Tibial artery (tissue), 4 donors: ENCODE data around the gene CDH4.

Experiments
- DNase-seq, 2 donors: peaks; one replicate each; pipeline ENCODE4 v3.0.0-alpha.2; 2019
- H3K27ac ChIP-seq, 2 donors: fragments of 200-600 bp; sonication (generic) in 1 of 2; 1 replicate in 1 of 2; 2 replicates in 1 of 2; pipeline ENCODE4 v1.5.1; 2018 to 2019; ENCODE audit warnings: mild to moderate bottlenecking in 1 of 2
- H3K27me3 ChIP-seq, 2 donors: fragments of 200-600 bp; sonication (generic) in 1 of 2; one replicate each; pipeline versions ENCODE4 v1.5.1 to v1.6.0; 2016 to 2019
- H3K36me3 ChIP-seq, 3 donors: fragments of 200-600 bp; sonication (generic) in 2 of 3; one replicate each; pipeline ENCODE4 v1.5.1; 2016 to 2019; ENCODE audit warnings: mild to moderate bottlenecking in 2 of 3
- H3K4me1 ChIP-seq, 4 donors: fragments of 200-600 bp; sonication (generic) in 2 of 4; 1 replicate in 3 of 4; 2 replicates in 1 of 4; pipeline ENCODE4 v1.5.1; 2016 to 2019
- H3K4me3 ChIP-seq, 2 donors: fragments of 200-600 bp; sonication (generic) in 1 of 2; 1 replicate in 1 of 2; 2 replicates in 1 of 2; pipeline ENCODE4 v1.5.1; 2018 to 2019; ENCODE audit warnings: mild to moderate bottlenecking in 2 of 2
- H3K9me3 ChIP-seq, 3 donors: fragments of 200-600 bp; sonication (generic) in 1 of 3; one replicate each; pipeline ENCODE4 v1.5.1; 2016 to 2019
- intact Hi-C: fragments of 100-400 bp; cut with DNase I; formaldehyde crosslinking; loops from one replicate; pipeline ENCODE4 v1.15.0; 2023; ENCODE audit warnings: low total_unique reads
- TF ChIP-seq, protein P1 (sequence below), 2 experiments: fragments of 200-600 bp in 1 of 2; fragments of 450-650 bp in 1 of 2; IDR thresholded peaks; one replicate each; pipeline ENCODE4 v1.5.1; 2017 to 2019; ENCODE audit warnings: antibody characterized with exemption in 2 of 2, mild to moderate bottlenecking in 1 of 2, moderate library complexity in 1 of 2

CDH4 gene

DNA sequence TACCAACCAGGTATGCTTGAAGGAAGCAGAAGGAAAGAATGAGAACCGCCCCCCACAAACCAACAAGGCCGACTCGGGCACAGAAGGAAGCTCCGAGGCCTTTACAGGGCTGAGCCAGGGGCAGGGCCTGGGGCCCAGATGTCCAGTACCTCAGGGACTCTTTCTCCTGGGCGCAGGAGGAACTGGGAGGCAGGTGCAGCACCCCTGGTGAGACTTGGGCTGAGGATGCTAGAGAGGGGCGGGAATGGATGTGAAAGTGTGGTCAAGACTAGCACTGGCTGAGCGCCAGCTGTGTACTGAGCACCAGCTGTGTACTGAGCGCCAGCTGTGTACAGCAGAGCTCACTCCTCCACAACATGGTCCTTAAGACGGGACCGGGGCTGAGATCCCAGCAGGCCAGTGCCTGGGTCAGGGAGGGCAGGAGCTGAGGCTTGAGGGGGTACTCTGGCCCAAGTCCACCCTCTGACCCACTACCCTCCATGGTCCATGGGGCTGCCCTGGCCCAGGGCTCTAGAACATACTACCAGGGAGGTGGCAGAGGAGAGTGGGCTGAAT lies 444.2 kb downstream of the CDH4 start:
- DNase-seq: no peak

DNA sequence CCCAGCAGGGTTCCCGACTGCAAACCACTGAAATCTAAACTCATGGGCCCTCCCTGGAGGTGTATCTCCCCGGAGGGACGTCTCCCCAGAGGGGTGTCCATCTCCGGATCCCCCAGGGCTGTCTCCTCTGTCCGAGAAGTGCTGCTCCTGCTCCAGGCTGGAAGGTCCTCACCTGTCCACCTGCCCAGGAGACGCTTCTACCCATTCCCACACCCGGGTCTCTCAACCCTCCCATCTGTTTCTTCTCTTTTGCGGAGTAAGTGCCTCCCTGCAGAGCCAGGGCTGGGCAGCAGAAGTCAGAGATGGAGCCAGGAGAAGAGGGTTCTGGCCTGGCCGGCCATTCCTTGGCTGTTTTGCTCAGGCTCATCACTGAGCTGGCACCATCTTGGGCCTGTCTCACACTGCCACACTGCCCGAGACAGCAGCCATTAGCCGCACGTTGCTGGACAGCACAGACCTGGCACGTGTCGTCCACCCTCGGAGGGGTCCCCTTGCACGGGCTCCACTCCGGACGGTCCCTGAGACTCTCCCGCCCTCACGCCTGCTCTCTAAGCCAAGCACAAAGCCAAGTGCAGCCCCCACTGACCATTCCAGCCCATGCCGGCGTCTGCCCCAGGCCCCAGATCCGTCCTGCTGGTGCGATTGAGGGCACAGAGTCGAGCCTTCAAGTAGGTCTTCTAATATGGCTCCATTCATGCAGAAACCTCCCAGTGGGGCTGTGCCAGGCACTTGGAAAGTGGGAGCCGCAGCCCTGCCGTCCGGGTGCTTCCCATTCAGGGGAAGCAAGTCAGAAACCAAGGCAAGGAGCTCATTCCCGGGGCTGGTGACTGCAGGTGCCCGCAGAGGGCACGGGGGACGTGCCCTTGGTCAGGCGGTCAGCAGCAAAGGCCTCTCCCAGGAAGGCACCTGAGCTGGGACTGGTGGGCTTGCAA lies 445.9 kb downstream of the CDH4 start:
- no peak overlapping the region for H3K27ac ChIP-seq
- no peak for DNase-seq

More for the DNA sequence above, 444.2 kb downstream of the CDH4 start:
- no peak overlapping the region for H3K4me3 ChIP-seq
- no peaks in the 10 kb centered on the region for H3K4me1 ChIP-seq
- peaks cover 0 to 48% of the 10 kb centered on the region in 2 donors for H3K27me3 ChIP-seq
- H3K36me3 ChIP-seq: no peaks in the 10 kb centered on the region
- intact Hi-C loops: no loop called here
- peaks cover 0 to 4% (median 0%) of the 10 kb centered on the region in 3 donors for H3K9me3 ChIP-seq
- H3K27ac ChIP-seq: no peak overlapping the region
- TF ChIP-seq, protein P1, sequence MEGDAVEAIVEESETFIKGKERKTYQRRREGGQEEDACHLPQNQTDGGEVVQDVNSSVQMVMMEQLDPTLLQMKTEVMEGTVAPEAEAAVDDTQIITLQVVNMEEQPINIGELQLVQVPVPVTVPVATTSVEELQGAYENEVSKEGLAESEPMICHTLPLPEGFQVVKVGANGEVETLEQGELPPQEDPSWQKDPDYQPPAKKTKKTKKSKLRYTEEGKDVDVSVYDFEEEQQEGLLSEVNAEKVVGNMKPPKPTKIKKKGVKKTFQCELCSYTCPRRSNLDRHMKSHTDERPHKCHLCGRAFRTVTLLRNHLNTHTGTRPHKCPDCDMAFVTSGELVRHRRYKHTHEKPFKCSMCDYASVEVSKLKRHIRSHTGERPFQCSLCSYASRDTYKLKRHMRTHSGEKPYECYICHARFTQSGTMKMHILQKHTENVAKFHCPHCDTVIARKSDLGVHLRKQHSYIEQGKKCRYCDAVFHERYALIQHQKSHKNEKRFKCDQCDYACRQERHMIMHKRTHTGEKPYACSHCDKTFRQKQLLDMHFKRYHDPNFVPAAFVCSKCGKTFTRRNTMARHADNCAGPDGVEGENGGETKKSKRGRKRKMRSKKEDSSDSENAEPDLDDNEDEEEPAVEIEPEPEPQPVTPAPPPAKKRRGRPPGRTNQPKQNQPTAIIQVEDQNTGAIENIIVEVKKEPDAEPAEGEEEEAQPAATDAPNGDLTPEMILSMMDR (IDR thresholded peaks at IDR 0.05): no peak

DNA sequence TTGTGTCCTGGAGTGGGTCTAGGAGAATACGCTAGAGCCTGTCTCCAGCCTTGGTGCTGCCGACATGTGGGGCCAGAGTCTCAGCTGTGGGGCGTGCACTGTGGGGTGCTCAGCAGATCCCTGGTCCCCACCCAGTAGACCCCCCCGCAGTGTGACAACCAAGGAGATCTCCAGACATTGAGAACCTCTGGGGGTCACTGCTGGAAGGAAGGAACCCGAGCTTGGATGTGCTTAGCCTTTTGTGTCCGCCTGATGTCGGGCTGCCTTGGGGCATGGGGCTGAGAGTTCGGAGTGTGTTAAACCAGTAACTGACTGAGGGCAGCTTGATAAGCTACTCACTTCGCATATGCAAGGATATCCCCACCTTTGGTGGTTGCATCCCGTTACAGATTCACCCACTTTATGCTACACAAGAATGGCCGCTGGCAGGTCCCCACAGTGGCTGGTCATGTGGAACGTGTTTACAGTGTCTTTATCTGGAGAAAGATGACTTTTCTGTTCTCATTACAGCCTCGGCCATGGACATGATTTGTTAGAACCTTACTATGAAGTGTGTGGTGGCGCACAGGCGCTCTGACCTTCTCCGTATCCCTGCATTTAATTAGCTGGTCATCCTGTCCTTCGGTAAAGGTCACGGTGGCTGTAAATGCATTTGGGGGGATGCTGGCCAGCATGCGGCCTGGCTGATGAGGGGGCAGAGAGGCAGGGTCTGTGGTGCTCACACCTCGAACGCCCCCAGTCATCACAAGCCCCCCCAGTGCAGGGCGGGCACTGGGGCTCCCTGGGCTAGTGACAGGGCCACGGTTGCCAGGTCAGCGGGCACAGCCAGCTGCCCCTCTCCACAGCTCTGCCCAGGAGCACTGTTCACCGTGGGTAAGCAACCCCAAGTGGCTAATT lies 446.8 kb downstream of the CDH4 start:
- TF ChIP-seq, protein P1 (IDR thresholded peaks at IDR 0.05): no peak
- intact Hi-C loops: no loop called here
- no peak overlapping the region for H3K27ac ChIP-seq
- peaks cover 0 to 4% (median 0%) of the 10 kb centered on the region in 3 donors for H3K9me3 ChIP-seq
- no peak for DNase-seq
- H3K27me3 ChIP-seq: peaks cover 0 to 43% of the 10 kb centered on the region in 2 donors
- no peaks in the 10 kb centered on the region for H3K4me1 ChIP-seq
- no peaks in the 10 kb centered on the region for H3K36me3 ChIP-seq
- H3K4me3 ChIP-seq: no peak overlapping the region

More for the DNA sequence above, 445.9 kb downstream of the CDH4 start:
- Histone ChIP-seq H3K4me3 (no peak overlapping the region), H3K27me3 (peaks cover 0 to 48% of the 10 kb centered on the region in 2 donors), H3K4me1 (no peaks in the 10 kb centered on the region), H3K9me3 (peaks cover 0 to 4% (median 0%) of the 10 kb centered on the region in 3 donors), H3K36me3 (no peaks in the 10 kb centered on the region)
- intact Hi-C loops: no loop called here
- TF ChIP-seq, protein P1 (IDR thresholded peaks at IDR 0.05): no peak

DNA sequence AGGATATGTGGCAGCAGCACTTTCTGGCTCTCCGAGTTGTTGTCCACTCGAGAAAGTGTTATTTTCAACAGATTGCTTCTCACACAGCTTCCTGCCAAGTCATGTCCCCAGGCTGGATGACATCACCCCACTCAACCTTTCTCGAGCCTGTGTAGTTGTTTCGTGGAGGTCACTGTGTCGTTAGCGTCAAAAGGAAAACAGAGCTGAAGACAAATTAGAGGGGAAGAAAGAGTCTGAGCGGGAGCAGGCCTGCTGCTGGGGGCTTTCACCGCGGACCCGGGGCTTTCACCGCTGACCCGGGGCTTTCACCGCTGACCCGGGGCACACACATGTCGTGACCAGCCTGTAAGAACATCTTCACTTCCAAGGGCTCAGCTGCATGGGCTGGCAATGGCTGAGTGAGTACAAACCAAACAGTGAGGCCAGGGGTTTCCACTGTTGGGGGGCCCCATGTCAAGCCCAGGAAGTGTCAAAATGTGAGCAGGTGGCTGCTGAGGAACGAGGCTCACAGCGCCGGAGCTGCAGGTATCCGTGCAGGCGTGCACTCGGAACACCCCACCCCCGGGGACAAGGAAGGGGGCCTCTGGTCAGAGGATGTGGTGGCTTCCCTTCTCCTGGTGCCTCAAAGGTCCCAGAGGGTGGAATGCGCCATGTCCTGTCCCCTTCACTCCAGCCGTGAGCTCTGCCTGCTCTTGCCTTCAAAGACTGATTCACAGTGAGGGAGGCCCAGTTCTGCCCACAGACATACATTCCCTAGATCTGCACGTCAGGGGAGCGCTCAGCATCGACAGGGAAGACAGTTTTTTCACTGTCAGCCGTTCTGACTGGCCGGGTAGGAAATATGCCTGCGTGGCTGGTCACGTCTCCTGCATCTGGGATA lies 447.7 kb downstream of the CDH4 start:
- H3K27ac ChIP-seq: no peak overlapping the region
- H3K27me3 ChIP-seq: peaks cover 0 to 35% of the 10 kb centered on the region in 2 donors
- DNase-seq: no peak

More for the DNA sequence above, 447.7 kb downstream of the CDH4 start:
- H3K9me3 ChIP-seq: peaks cover 0 to 4% (median 0%) of the 10 kb centered on the region in 3 donors
- intact Hi-C loops: no loop called here
- H3K4me1 ChIP-seq: no peaks in the 10 kb centered on the region
- H3K4me3 ChIP-seq: no peak overlapping the region
- H3K36me3 ChIP-seq: no peaks in the 10 kb centered on the region
- TF ChIP-seq, protein P1 (IDR thresholded peaks at IDR 0.05): no peak
